ENCODE results near the gene MAST3. TPM values are rescaled to one million over a fixed set of nuclear protein-coding genes. Genes with fewer than 3 reads are reported as not detected.

Gene MAST3
- polyA plus RNA-seq, 1 experiment, result 2.1 TPM

DNA sequence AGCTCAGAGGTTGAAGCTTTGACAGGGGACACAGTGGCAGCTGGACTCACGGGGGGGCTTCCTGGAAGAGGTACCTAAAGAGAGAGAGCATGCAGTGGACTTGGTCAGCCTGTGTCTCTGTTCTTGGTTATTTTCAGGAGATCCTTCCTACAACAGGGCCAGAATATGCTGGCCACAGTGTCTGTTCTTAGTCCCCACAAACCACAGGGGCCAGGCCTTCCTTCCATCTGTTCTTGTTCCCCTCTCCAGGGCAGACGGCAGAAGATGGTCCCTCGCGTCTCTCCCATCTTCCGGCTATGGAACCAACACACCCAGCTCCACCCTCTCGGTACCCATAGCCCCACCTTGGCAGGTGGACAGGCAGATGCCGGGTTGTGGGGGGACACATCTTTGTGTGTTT lies 24.8 kb downstream of the MAST3 start:
- Histone ChIP-seq H3K4me3 (ENCODE audit: low read depth, low read length) (no peak overlapping the region), H3K27ac (ENCODE audit: low read depth, low read length) (no peak overlapping the region), H3K27me3 (ENCODE audit: control insufficient read depth, insufficient read depth, low read length) (no peaks in the 10 kb centered on the region), H3K9me3 (ENCODE audit: control insufficient read depth, insufficient read depth, low read length) (no peaks in the 10 kb centered on the region)
- POLR2A ChIA-PET, result interaction anchor here (0.6 kb wide), 1 partner anchor 100 kb away, joined by 7 read pairs; no protein-coding TSS in a partner anchor
- no peak for DNase-seq (ENCODE audit: low read depth, low spot score)
- TF ChIP-seq, protein P1, sequence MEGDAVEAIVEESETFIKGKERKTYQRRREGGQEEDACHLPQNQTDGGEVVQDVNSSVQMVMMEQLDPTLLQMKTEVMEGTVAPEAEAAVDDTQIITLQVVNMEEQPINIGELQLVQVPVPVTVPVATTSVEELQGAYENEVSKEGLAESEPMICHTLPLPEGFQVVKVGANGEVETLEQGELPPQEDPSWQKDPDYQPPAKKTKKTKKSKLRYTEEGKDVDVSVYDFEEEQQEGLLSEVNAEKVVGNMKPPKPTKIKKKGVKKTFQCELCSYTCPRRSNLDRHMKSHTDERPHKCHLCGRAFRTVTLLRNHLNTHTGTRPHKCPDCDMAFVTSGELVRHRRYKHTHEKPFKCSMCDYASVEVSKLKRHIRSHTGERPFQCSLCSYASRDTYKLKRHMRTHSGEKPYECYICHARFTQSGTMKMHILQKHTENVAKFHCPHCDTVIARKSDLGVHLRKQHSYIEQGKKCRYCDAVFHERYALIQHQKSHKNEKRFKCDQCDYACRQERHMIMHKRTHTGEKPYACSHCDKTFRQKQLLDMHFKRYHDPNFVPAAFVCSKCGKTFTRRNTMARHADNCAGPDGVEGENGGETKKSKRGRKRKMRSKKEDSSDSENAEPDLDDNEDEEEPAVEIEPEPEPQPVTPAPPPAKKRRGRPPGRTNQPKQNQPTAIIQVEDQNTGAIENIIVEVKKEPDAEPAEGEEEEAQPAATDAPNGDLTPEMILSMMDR (IDR thresholded peaks at IDR 0.05; ENCODE audit: low read depth, low read length), result no peak
- CTCF ChIA-PET, result interaction anchor here (0.5 to 0.9 kb wide), 2 partner anchors 9 to 11 kb away, joined by 3 to 5 read pairs; no protein-coding TSS in a partner anchor

DNA sequence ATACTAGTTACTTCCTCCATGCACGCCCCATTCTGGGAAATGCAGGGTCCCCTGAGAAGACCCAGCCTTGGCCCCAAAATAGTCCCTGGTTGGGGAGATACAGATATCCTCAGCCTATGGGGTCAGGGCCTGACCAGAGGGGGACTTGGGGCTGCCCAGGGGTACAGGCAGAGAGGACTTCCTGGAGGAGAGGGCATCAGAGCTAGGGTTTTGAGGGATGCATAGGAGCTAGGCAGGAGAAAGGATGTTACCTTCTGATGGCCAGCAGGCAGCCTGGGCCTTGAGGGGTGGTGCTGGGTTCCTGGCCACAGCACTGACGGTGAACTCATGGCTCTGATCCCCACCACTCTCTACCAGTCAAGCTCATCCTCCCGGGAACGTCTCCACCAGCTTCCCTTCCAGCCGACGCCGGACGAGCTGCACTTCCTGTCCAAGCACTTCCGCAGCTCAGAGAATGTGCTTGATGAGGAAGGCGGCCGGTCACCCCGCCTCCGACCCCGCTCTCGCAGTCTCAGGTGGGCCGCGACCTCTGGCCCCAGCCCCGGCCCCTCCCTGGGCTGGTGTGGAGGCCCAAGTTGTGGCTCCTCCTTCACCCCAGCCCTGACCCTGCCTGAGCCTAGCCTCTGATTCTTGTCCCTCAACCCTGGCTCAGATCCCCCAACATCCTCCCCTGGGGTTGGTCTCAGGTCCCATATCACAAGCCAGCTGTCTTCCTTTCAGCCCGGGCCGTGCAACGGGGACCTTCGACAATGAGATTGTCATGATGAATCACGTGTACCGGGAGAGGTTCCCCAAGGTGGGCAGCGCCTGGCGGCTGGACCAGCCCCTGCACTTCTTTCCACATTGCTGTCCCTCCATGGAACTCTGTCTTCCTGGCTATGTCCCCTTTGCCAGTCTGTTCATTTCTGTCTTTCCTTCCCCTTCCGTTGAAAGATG lies 25.6 kb downstream of the MAST3 start:
- no peak for DNase-seq (ENCODE audit: low read depth, low spot score)
- H3K4me3 ChIP-seq (ENCODE audit: low read depth, low read length), result no peak overlapping the region
- H3K27me3 ChIP-seq (ENCODE audit: control insufficient read depth, insufficient read depth, low read length), result no peaks in the 10 kb centered on the region
- H3K27ac ChIP-seq (ENCODE audit: low read depth, low read length), result no peak overlapping the region
- no peaks in the 10 kb centered on the region for H3K9me3 ChIP-seq (ENCODE audit: control insufficient read depth, insufficient read depth, low read length)
- ChIA-PET CTCF (interaction anchor here (0.5 to 0.9 kb wide), 2 partner anchors 10 to 12 kb away, joined by 3 to 5 read pairs; no protein-coding TSS in a partner anchor), POLR2A (interaction anchor here (0.6 kb wide), 1 partner anchor 100 kb away, joined by 7 read pairs; no protein-coding TSS in a partner anchor)
- TF ChIP-seq, protein P1 (IDR thresholded peaks at IDR 0.05; ENCODE audit: low read depth, low read length), result no peak

DNA sequence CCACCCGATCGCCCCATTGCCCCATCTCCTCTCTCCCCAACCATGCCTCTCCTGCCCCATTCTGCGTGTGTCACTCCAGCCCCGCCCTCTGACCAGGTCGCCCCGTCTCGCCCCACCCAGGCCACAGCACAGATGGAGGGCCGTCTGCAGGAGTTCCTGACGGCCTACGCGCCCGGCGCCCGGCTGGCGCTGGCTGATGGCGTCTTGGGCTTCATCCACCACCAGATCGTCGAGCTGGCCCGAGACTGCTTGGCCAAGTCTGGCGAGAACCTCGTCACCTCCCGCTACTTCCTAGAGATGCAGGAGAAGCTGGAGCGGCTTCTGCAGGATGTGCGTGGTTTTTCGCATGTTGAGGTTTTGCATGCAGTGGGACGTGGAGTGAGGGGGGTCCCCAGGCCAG lies 26.2 kb downstream of the MAST3 start:
- no peaks in the 10 kb centered on the region for H3K27me3 ChIP-seq (ENCODE audit: control insufficient read depth, insufficient read depth, low read length)
- DNase-seq (ENCODE audit: low read depth, low spot score), result no peak
- CTCF ChIA-PET, result no interaction called here
- TF ChIP-seq, protein P1 (IDR thresholded peaks at IDR 0.05; ENCODE audit: low read depth, low read length), result no peak
- H3K4me3 ChIP-seq (ENCODE audit: low read depth, low read length), result no peak overlapping the region
- POLR2A ChIA-PET, result no interaction called here
- no peaks in the 10 kb centered on the region for H3K9me3 ChIP-seq (ENCODE audit: control insufficient read depth, insufficient read depth, low read length)
- no peak overlapping the region for H3K27ac ChIP-seq (ENCODE audit: low read depth, low read length)

DNA sequence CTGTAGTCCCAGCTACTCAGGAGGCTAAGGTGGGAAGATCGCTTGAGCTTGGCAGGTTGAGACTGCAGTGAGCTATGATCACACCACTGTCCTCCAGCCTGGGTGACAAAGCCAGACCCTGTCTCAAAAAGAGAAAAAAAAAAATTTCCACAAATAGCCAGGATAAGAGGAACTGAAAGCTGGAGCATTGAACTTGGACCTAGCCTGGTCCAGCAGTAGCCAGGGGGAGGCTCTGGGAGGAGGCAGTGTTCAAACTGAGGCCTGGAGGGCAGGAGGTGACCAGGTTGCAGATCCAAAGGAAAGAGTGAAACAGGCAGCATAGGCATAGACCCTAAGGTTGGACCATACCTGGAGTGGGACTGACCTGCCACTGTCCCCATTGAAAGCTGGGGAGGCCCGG lies 28.5 kb downstream of the MAST3 start:
- POLR2A ChIA-PET, result interaction anchor here (0.6 kb wide), 1 partner anchor 29 kb away, joined by 7 read pairs; no protein-coding TSS in a partner anchor
- no peak for DNase-seq (ENCODE audit: low read depth, low spot score)
- H3K4me3 ChIP-seq (ENCODE audit: low read depth, low read length), result no peak overlapping the region
- TF ChIP-seq, protein P1 (IDR thresholded peaks at IDR 0.05; ENCODE audit: low read depth, low read length), result no peak
- no peaks in the 10 kb centered on the region for H3K9me3 ChIP-seq (ENCODE audit: control insufficient read depth, insufficient read depth, low read length)
- CTCF ChIA-PET, result interaction anchor here (1.5 kb wide), 1 partner anchor 13 kb away, joined by 6 read pairs; no protein-coding TSS in a partner anchor
- H3K27me3 ChIP-seq (ENCODE audit: control insufficient read depth, insufficient read depth, low read length), result no peaks in the 10 kb centered on the region
- no peak overlapping the region for H3K27ac ChIP-seq (ENCODE audit: low read depth, low read length)

DNA sequence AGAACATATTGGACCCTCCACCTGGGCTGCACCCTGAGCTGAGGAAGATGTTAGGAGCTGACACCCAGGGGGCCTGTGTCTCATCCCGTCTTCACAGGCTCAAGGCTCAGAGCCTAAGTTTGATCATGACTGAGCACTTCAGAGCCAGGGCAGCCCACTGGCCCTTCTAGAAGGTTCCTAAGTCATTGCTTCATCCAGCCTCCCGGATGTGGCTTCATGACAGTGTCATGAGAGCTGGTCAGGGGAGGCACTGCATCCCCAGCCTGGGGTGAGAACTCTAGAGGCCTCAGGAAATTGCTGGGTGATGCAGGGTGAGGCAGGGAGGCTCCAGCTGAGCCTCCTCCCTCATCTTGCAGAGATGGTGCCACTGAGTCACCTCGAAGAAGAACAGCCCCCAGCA lies 30.5 kb downstream of the MAST3 start:
- no peak for DNase-seq (ENCODE audit: low read depth, low spot score)
- H3K4me3 ChIP-seq (ENCODE audit: low read depth, low read length), result no peak overlapping the region
- ChIA-PET POLR2A (interaction anchor here (0.7 kb wide), 1 partner anchor 75 kb away, joined by 3 read pairs; no protein-coding TSS in a partner anchor), CTCF (interaction anchor here (1.2 kb wide), 1 partner anchor 15 kb away, joined by 4 read pairs; no protein-coding TSS in a partner anchor)
- TF ChIP-seq, protein P1 (IDR thresholded peaks at IDR 0.05; ENCODE audit: low read depth, low read length), result no peak
- H3K27me3 ChIP-seq (ENCODE audit: control insufficient read depth, insufficient read depth, low read length), result no peaks in the 10 kb centered on the region
- no peak overlapping the region for H3K27ac ChIP-seq (ENCODE audit: low read depth, low read length)
- H3K9me3 ChIP-seq (ENCODE audit: control insufficient read depth, insufficient read depth, low read length), result no peaks in the 10 kb centered on the region
